ENCODE results near the gene CD4.
"Not testable (repeated sequence)": the region's sequence is repeated elsewhere in the genome, so short reads cannot be mapped to it uniquely, and the experiment has no call there.

Gene CD4

GRCh38 chr12:6851153-6851920, 62.0 kb downstream of the CD4 start, which contains the start of gene CDCA3:
TSS of gene CDCA3 (minus strand) at chr12:6851286. CDS start at chr12:6850952, 334 bp downstream.
- peak; percentile 92 for DNase-seq

DNA sequence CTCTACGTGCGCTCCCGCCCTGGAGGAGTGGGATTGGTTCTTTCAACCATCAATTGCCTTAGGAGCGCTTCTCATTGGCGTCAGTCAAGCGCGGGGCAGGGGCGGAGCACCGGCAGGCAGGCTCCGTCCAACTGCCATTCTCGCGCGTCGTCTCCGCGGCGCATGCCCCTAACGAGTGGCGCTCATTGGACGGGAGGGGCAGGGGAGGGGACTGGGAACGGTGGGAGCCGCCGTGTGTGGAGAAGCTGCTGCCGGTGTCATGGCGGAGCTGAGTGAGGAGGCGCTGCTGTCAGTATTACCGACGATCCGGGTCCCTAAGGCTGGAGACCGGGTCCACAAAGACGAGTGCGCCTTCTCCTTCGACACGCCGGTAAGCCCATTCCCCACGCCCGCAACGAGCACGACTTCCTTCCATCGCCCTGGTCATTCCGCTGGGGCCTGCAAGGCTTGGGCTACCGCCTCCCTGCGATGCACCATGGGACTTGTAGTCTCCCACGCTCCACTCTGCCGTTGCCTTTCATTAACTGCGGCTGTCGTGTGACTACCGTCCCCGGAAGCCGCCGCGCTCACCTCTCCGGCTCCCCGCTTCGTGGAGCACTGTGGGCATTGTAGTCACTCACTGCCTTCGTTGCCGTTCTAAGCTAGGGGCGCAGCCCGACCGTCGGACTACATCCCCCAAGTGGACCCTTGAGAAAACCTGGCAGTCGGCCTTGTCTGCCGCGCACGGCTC, 62.8 kb downstream of the CD4 start, which contains the start of gene USP5:
TSS of gene USP5 (plus strand) at position 230 of the 730 bp plus-strand sequence. CDS start at position 260, 30 bp downstream.
- peak; percentile 97 for DNase-seq

DNA sequence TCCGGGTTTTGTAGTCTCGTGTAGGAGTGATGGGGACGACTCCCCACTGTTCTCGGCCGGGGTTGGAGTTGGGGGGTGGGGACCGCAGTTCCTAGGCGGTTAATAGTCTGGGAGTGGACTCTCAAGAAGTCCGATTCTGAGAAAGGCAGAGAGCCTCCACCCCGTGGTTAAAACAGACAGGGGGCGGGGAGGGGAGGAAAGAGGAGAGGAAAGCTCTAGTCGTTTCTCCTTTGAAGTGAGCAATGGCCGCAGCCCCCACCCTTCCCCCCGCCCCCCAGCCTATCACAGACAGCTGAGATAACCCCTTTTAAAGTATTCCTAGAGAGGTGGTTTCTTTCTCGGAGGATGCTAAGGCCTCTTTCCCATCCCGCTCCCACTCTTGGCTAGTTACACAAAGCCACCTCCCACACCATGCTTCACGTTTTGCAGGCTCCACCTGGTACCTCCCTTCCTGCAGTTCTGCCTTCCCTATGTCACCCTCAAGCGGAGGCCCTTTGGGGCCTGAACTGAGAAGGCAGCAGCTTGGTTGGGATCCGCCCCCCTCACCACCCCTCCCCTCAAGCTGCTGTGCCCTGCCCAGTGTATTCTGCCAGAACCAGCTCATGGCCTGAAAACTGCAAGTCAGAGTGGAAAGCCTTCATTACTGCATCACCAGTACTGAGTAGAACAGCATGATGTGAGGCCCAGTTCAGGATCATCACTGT, 63.5 kb downstream of the CD4 start:
- DNase-seq, result peak; percentile 34

DNA sequence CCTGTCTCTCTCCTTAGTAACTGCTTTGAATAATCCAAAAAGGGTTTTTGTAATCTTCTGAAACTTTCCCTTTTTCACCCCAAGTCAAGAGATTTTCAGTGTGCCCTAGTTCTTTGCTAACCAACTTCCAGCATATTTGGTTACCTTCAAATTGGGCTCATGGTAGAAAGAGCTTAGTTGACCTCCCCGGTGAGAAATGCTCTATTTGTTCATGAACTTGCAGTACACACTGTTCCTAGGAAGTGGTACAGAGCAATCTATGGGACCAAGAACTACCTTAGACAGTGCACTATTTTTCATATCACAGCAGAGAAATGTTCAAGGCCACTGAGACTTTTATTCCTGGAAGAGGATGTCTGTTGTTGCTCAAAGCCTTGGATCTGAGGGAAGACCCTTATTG, 64.3 kb downstream of the CD4 start:
- no peak for DNase-seq

DNA sequence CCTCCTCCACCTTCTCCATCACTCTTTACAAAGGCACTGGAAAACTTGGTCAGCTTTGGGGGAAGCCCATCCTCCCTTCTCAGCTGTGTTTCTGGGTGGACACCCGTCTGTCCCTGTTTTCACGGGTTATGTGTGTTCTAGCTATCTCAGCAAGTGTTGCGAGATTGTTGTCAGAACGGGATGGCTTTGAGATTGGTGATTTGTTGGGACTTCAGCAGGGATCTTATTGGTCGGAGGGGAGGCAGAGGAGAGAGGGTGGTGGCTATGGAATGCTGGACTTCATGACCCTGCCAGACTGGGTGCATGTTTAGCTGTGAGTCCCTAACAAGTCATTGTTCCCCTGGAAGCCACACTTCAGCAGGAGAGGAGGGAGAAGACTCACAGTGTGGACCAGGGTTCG, 64.7 kb downstream of the CD4 start:
- no peak for DNase-seq

GRCh38 chr12:6855322-6855721, 66.0 kb downstream of the CD4 start:
- no peak for DNase-seq

GRCh38 chr12:6858799-6859198, 69.5 kb downstream of the CD4 start:
- DNase-seq, result no peak

- no peak for DNase-seq
These were observed 70.8 kb downstream of the CD4 start for GRCh38 chr12:6860116-6860515.

DNA sequence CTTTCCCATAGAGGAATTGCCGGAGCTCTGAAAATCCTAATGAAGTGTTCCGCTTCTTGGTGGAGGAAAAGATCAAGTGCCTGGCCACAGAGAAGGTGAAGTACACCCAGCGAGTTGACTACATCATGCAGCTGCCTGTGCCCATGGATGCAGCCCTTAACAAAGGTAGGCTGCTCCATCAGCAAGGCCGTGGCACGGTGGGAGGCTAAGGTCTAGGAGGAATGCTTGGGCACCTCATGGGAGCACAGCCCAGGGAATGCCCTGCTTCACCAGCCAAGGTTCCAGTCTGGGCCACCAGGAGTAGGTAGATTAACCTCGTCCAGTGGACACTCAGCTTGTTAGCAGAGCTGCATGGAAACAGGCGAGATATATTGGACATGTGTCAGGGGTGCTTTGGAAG, 71.6 kb downstream of the CD4 start:
- DNase-seq, result no peak

DNA sequence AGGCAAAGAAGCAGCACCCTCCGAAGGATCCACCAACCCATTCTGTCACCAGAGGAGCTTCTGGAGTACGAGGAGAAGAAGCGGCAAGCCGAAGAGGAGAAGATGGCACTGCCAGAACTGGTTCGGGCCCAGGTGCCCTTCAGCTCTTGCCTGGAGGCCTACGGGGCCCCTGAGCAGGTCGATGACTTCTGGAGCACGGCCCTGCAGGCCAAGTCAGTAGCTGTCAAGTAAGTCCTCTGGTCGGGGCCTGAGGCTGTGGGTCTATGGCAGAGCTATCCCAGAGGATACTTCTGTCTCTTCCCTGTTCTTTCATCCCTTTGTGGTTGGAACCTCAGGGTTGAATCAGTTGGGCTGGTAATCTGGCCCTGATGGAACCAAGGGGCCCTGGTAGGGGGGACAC, 72.1 kb downstream of the CD4 start:
- no peak for DNase-seq

DNA sequence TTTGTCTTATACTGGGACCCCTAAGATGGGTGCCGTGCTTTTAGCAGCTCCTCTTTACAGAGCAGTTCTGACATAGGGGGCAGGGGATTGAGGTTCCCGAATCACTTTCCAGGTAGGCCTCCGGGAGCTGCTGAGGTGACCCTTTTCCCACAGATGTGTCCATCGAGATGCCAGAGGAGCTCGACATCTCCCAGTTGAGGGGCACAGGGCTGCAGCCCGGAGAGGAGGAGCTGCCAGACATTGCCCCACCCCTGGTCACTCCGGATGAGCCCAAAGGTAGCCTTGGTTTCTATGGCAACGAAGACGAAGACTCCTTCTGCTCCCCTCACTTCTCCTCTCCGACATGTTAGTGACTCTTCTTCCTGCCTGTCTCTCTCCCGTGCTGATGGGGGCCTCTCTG, 73.7 kb downstream of the CD4 start:
- DNase-seq, result no peak

GRCh38 chr12:6863586-6864321, 74.4 kb downstream of the CD4 start:
- DNase-seq, result no peak

- not testable (repeated sequence) for DNase-seq
These were observed 76.0 kb downstream of the CD4 start for GRCh38 chr12:6865307-6865706.

DNA sequence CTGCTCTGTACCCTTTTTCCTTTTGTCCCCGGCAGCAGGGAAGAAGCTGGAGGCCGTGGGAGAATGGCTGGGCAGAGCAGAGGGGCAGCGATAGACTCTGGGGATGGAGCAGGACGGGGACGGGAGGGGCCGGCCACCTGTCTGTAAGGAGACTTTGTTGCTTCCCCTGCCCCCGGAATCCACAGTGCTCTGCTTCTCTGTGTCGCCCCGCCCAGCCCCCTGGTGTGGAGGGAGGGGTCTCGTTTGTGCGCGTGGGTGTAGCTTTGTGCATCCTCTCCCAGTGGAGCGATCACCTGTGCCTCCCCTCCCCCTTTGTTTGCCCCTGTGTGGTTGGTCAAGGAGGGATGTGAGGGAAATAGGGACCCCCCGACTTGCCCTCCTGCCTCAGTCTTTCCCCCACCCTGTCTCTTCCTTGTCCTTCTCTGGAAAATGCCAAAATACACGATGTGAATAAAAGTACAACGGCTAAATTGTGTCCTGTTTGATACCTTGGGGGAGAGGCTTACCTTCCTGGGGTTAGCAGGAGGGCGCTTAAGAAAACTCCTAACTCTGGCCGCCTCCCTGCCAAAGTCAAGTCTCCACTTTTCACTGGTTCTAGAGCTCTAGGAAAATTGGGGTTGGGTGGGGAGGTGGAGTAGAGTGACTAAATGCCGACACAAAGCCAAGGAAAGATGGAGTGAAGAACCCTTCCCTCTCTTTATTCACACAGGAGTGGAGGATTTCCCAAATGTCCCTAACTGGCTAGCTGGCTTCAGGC, 77.0 kb downstream of the CD4 start:
- no peak for DNase-seq

GRCh38 chr12:6866920-6867412, 77.6 kb downstream of the CD4 start:
- DNase-seq, result no peak

DNA sequence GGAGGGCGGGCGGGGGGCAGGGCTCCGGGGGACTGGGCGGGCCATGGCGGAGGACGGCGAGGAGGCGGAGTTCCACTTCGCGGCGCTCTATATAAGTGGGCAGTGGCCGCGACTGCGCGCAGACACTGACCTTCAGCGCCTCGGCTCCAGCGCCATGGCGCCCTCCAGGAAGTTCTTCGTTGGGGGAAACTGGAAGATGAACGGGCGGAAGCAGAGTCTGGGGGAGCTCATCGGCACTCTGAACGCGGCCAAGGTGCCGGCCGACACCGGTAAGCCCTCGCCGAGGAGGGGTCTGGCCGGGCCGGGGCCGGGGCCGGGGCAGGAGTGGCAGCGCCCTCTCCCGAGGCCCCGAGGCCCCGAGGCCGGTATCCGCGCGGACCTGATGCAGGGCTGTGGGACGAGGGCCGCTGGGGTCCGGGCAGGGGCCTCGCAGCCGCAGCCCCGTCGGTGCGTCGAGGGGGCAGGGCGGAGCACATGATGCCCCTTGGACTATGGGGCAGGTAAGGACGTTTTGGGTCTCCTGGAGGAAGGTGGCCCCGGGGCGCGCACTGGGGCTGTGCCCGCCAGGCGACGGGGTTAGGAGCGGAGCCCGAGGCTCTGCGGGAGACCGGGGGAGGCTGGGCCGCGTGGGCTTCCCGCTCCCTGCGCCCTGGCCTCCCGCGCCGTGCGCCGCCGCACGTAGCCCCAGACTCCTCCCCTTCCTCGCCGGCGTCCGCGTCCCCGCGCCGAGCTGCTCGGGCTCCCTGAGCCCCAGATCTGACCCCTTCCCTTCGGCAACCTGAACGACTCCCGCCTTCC, 78.3 kb downstream of the CD4 start, which contains the start of gene TPI1:
TSS of gene TPI1 (plus strand) at position 119 of the 798 bp plus-strand sequence. CDS start at position 155, 36 bp downstream.
- DNase-seq, result peak; percentile 70

- DNase-seq, result no peak
These were observed 79.1 kb downstream of the CD4 start for GRCh38 chr12:6868211-6869048.

DNA sequence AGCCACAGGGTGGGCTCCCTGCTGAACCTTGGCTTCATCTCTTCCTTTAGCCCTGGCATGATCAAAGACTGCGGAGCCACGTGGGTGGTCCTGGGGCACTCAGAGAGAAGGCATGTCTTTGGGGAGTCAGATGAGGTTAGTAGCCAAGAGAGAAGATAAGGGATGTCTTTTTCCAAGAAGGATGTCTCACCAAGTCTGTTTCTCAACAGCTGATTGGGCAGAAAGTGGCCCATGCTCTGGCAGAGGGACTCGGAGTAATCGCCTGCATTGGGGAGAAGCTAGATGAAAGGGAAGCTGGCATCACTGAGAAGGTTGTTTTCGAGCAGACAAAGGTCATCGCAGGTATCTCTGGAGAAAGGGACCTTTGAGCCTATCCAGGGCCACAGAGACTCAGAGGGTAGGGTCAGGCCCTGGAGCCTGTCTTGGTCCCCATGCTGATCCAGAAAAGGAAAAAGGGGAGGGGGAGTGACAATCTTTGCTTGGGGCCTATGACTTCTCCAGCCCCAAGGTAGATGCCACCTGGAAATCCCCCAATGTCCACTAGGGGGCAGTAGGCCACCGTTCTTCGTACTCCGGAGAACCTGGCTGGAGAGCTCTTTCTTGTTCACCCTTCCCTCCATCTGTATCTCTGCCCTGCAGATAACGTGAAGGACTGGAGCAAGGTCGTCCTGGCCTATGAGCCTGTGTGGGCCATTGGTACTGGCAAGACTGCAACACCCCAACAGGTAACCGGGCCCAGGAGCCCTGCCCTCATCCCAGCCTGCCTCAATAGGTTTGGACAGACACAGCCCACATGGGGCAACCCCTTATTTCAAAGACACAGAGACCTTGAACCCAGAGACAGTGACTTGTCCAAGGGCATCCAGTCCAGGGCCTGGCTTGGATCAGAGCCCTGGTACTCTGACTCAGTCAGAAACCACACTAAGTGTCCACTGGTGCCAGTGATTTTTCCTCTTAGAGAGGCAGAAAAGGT, 80.0 kb downstream of the CD4 start:
- DNase-seq, result peak; percentile 88

- not testable (repeated sequence) for DNase-seq
These were observed 81.0 kb downstream of the CD4 start for GRCh38 chr12:6870304-6870703.

Measured in activated gamma-delta T cell treated with Interleukin-2 at 50 U/mL for 16 hours (primary cell).